GM12872 (cell line): ENCODE measurements around the gene ERI3.

Source experiments
- TF ChIP-seq, protein P1 (sequence below): IDR thresholded peaks from 3 replicates; pipeline ENCODE4 v1.5.1; 2011; ENCODE audit warnings: low read depth, mild to moderate bottlenecking, low read length, moderate library complexity; ENCODE audit not compliant: insufficient read depth

Gene ERI3

DNA sequence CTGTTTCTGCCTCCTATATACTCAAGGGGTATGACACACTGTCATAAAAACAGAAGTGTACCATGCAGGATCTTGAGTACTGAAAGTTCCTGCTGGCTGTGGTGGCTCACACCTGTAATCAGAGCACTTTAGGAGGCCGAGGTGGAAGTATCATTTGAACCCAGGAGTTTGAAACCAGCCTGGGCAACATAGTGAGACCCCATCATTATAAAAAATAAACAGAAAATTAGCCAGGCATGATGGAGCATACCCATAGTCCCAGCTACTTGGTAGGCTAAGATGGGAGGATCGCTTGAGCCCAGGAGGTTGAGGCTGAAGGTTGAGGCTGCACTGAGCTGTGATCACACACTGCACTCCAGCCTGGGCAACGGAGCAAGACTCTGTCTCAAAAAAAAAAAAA lies 20.1 kb downstream of the ERI3 start:
- TF ChIP-seq, protein P1, sequence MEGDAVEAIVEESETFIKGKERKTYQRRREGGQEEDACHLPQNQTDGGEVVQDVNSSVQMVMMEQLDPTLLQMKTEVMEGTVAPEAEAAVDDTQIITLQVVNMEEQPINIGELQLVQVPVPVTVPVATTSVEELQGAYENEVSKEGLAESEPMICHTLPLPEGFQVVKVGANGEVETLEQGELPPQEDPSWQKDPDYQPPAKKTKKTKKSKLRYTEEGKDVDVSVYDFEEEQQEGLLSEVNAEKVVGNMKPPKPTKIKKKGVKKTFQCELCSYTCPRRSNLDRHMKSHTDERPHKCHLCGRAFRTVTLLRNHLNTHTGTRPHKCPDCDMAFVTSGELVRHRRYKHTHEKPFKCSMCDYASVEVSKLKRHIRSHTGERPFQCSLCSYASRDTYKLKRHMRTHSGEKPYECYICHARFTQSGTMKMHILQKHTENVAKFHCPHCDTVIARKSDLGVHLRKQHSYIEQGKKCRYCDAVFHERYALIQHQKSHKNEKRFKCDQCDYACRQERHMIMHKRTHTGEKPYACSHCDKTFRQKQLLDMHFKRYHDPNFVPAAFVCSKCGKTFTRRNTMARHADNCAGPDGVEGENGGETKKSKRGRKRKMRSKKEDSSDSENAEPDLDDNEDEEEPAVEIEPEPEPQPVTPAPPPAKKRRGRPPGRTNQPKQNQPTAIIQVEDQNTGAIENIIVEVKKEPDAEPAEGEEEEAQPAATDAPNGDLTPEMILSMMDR = no peak

DNA sequence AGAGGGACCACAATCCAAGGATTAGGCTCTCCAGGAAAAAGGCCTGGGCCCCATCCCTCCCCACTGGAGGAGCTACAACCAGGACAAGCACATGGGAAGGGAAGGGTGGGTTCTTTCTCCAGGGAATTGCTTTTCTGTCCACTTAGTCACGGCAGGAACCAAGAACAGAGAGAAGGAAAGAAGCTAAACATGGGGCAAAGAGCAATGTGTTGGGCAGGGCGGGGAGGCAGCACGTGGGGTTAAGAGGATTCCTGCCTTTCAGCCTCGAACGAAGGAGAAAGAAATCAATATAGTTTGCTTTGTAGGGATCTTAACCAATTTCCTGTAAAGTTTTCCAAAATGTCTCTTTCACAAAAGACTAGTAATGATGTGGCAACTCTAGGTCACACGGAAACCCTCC lies 21.7 kb downstream of the ERI3 start:
- TF ChIP-seq, protein P1 = no peak

DNA sequence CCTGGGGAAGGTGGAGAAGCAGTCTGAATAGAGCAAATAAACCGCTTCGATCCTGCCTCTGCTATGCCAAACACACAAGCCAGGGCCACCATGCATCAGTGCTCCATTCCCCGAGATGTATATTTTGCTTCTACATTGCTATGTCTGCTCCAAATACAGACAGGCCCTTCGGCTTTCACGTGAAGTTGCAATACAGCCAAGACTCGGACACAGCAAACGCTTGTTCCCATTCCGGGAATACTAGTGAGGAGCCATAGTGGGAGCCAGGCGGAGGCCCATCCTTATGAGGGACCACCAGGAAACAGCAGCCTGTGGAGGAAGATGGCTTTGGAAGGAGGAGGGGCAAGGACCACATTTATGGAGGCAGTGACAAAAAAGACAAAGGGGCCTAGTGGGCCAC lies 22.6 kb downstream of the ERI3 start:
- TF ChIP-seq, protein P1 = no peak

DNA sequence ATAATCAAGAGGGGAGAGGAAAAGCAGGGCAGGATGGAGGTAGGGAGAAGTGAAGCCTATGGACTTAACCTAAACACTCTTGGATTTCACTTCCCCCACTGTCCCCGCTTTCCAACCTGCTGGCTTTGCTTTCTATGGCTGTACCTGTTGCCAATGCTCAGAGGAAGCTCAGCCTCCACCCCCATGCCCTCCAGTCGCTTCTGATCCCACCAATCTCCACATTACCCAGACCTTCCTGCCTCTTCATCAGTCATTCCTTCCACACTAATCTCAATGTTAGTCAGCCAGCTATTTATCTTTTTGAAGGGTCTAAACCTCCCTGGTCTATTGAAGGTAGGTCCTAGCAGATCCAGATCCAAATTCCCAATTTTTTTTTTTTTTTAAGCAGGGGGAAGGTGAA lies 24.1 kb downstream of the ERI3 start:
- TF ChIP-seq, protein P1 = no peak

DNA sequence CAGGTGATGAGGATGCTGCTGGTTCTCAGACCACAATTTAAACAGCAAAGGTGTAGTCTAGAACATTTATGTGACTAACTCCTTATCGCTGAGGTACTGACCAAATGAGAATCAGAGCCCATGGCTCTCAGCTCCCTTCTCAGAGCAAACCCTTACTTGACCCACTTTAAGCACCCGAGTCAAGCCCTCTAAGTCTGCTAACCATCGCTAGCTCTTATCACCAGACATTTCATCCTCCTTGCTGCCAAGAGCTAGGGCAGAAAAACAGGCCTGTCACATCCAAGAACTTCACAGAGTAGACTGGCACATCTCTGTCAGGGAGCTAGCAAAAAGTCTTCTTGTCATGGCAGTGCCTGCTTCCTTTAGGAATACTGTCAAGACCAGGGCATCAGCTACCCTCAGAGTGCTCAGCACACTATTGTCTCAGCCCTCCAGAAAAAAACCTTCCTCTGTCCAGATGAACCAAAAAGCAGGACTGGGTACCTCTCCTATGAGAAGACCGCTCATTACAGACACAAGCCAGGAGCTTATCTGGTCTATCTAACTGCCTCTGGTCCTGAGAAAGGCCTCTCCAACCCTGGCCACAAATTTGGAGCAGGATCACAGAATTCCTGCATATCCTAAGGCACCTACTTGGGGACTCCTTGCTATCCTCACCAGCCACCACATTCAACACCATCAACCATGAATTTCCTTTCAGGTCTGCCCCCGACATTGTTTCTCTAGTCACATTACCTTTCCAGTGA lies 26.2 kb downstream of the ERI3 start:
- TF ChIP-seq, protein P1 = no peak

DNA sequence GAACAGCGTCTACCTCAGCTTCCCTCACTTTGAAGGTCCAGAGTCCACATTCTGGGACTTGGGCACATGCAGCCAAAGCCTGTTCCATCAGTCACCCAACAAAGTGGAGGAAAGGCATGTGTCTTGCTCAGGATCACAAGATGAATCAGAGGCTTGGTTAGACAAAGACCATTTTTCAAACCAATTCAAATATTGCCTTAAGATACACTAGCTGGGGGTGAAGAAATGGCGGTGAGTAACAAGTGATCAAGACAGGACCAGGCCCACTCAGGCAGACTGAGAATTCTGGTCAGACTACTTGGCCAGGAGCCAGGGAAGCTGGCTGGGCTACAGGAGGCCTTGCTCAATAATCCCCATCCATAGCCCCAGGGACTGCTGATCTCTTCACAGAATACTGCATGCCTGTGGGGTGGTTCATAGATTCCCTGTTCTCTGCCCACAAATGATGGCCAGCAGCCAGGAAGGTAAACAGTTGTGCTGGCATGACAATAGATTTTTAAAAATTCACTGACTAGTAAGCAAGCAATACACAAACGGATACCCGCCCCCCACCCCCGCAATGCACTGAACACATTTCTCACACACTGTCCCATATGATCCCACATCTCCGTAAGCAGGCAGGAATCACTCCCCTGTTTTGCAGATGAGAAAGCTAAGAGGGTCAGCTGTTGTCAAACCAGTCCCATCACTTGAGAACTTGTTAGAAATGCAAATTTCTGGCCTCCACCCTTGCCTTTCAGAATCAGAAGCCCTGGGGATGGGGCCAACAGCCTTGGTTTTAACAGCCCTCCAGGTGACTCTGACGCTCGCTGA lies 27.2 kb downstream of the ERI3 start:
- TF ChIP-seq, protein P1 = no peak

DNA sequence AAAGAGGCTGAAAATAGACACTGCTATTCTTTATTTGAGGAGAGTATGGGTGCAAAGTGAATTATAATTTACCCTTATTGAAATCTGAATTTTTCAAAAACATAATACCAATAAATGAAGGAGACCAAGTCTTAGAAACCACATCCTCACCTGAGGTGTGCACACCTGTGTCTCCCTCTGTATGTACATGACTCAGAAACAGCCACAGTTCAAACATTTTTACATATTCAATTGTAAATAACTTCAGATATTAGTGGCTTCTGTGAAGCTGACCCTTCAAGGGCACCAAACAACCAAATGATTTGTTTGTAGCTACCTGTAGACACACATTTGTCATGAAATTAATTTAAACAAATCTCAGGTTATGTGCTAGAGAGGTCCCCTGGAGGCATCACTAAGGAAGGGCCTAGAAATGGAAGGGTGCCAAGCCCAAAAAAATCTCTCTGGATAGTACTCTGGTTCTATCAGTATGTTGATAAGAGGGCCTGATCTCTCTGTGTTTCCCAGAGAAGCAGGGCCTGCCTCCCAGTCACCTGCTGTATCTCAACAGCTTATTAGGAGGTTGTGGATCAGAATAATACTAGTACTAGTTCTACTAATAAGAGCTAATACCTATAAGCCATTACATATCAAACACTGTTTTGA lies 28.1 kb downstream of the ERI3 start:
- TF ChIP-seq, protein P1 = no peak
